Keratinocyte (primary cell): ENCODE results near the gene STAC3. TPM values are rescaled to one million over a fixed set of nuclear protein-coding genes. Genes with fewer than 3 reads are reported as not detected.

Source experiments
- DNase-seq: peaks from one replicate; pipeline ENCODE4 v3.0.0-alpha.2; 2011; ENCODE audit warnings: low read depth, missing footprints, low spot score
- FAIRE-seq: peaks from 2 replicates; lab custom pipeline; 2011; peaks lifted over from hg19 to GRCh38; lab: Jason Lieb, UNC
- H2AFZ ChIP-seq: 2 replicates; pipeline ENCODE4 v1.6.0; 2012; ENCODE audit warnings: low read length, control low read depth, inconsistent platforms; ENCODE audit not compliant: control insufficient read depth
- H3K27ac ChIP-seq: 2 replicates; pipeline ENCODE4 v1.5.1; 2011; ENCODE audit warnings: low read length; ENCODE audit not compliant: control insufficient read depth, insufficient read depth
- H3K27me3 ChIP-seq: 3 replicates; pipeline ENCODE4 v1.6.0; 2011; ENCODE audit warnings: low read length; ENCODE audit not compliant: control insufficient read depth, insufficient read depth; ENCODE audit errors: extremely low read depth
- H3K36me3 ChIP-seq, 2 experiments: 2 replicates in 1 of 2; 3 replicates in 1 of 2; pipeline ENCODE4 v1.5.1; 2011; ENCODE audit warnings: low read length in 2 of 2, mild to moderate bottlenecking in 1 of 2; ENCODE audit not compliant: control insufficient read depth in 2 of 2, insufficient read depth in 2 of 2; ENCODE audit errors: extremely low read depth in 1 of 2
- H3K4me1 ChIP-seq: 3 replicates; pipeline ENCODE4 v1.5.1; 2011; ENCODE audit warnings: low read length; ENCODE audit not compliant: control insufficient read depth, insufficient read depth; ENCODE audit errors: extremely low read depth
- H3K4me2 ChIP-seq: 3 replicates; pipeline ENCODE4 v1.6.0; 2011; ENCODE audit warnings: low read depth, low read length; ENCODE audit not compliant: control insufficient read depth, insufficient read depth; ENCODE audit errors: extremely low read depth
- H3K4me3 ChIP-seq, 3 experiments: fragments of 200-600 bp in 1 of 3; sonication (generic) in 1 of 3; 2 replicates in 2 of 3; 3 replicates in 1 of 3; pipeline ENCODE4 v1.5.1; 2011 to 2016; ENCODE audit warnings: low read length in 3 of 3, mild to moderate bottlenecking in 3 of 3, control low read depth in 2 of 3, inconsistent platforms in 1 of 3, low read depth in 1 of 3, mixed read lengths in 1 of 3, mixed run types in 1 of 3, moderate library complexity in 1 of 3; ENCODE audit not compliant: control insufficient read depth in 2 of 3, insufficient read depth in 2 of 3; ENCODE audit errors: extremely low read depth in 1 of 3
- H3K79me2 ChIP-seq: 2 replicates; pipeline ENCODE4 v1.6.0; 2012; ENCODE audit warnings: low read length; ENCODE audit not compliant: control insufficient read depth, insufficient read depth
- H3K9ac ChIP-seq: 3 replicates; pipeline ENCODE4 v1.6.0; 2011; ENCODE audit warnings: low read length; ENCODE audit not compliant: control insufficient read depth, insufficient read depth; ENCODE audit errors: extremely low read depth
- H3K9me1 ChIP-seq: 3 replicates; pipeline ENCODE4 v1.6.0; 2011; ENCODE audit warnings: low read length; ENCODE audit not compliant: control insufficient read depth, insufficient read depth; ENCODE audit errors: extremely low read depth
- H3K9me3 ChIP-seq: 2 replicates; pipeline ENCODE4 v1.5.1; 2012; ENCODE audit warnings: low read depth, low read length; ENCODE audit not compliant: control insufficient read depth
- H4K20me1 ChIP-seq: 3 replicates; pipeline ENCODE4 v1.6.0; 2011; ENCODE audit warnings: low read length; ENCODE audit not compliant: control insufficient read depth, insufficient read depth; ENCODE audit errors: extremely low read depth
- CTCF ChIP-seq, 3 experiments: IDR thresholded peaks in 1 of 3; conservative IDR thresholded peaks in 1 of 3; optimal IDR thresholded peaks in 1 of 3; 2 replicates in 2 of 3; 3 replicates in 1 of 3; pipeline versions ENCODE3 to v1.5.1; 2011; ENCODE audit warnings: low read length in 3 of 3, mild to moderate bottlenecking in 3 of 3, moderate library complexity in 2 of 3, control low read depth in 1 of 3, inconsistent platforms in 1 of 3; ENCODE audit not compliant: insufficient read depth in 2 of 3; ENCODE audit errors: extremely low read depth in 1 of 3
- EZH2 ChIP-seq: IDR thresholded peaks from one replicate; pipeline ENCODE4 v1.6.1; 2012; ENCODE audit warnings: inconsistent platforms, mild to moderate bottlenecking, low read length, moderate library complexity
- dilution Hi-C: fragments of 300-500 bp; cut with MboI; formaldehyde crosslinking; loops from one replicate; pipeline ENCODE4 v1.7.0; 2020; ENCODE audit warnings: low sequenced_read_pairs; ENCODE audit not compliant: extremely low pct_ligation_motif_present
- polyA plus RNA-seq, 5 experiments: library from polyadenylated mRNA; depleted of rRNA in 3 of 5; stranded (reverse) in 3 of 5; stranded (forward) in 1 of 5; unstranded in 1 of 5; fragments of >200 nt; gene quantifications; 1 replicate in 1 of 5; 2 replicates in 3 of 5; 3 replicates in 1 of 5; pipeline versions ENCODE4 v1.2.1 to v1.2.3, GENCODE V29; 2011 to 2012; ENCODE audit warnings: missing spikeins in 2 of 5, low read depth in 1 of 5, low replicate concordance in 1 of 5

STAC3 gene
- polyA plus RNA-seq, 1 donor (not counting 4 experiments of a cell fraction or from before 2014, with no cell fraction given) = 0.94 TPM

GRCh38 chr12:57229046-57229633 lies 21.8 kb downstream of the STAC3 start:
- H4K20me1 ChIP-seq = no peaks in the 10 kb centered on the region
- peaks cover 24 to 32% of the 10 kb centered on the region in 2 experiments for H3K36me3 ChIP-seq
- H3K27ac ChIP-seq = peak overlapping the region; percentile 94
- no peaks in the 10 kb centered on the region for H3K9me1 ChIP-seq
- TF ChIP-seq EZH2 (no peak), CTCF (optimal IDR thresholded peaks at IDR 0.05 in 1 of 3, IDR thresholded peaks at IDR 0.05 in 1 of 3, conservative IDR thresholded peaks at IDR 0.05 in 1 of 3; ENCODE audit: extremely low read depth in 1 of 3, insufficient read depth in 2 of 3, low read length in 3 of 3) (peak in 1 of 3 experiments; percentile 8)
- H3K4me3 ChIP-seq = peak overlapping the region; percentile 63 to 97 (median 72)
- no peaks in the 10 kb centered on the region for H3K27me3 ChIP-seq
- no peaks in the 10 kb centered on the region for H3K9me3 ChIP-seq
- H3K9ac ChIP-seq = peak overlapping the region; percentile 98
- peak overlapping the region; percentile 96 for H3K4me2 ChIP-seq
- FAIRE-seq = no peak
- DNase-seq = no peak
- H2AFZ ChIP-seq = peak overlapping the region; percentile 54
- H3K4me1 ChIP-seq = peaks cover 30% of the 10 kb centered on the region
- dilution Hi-C loops = no loop called here
- peaks cover 25% of the 10 kb centered on the region for H3K79me2 ChIP-seq

GRCh38 chr12:57227315-57228115 lies 23.5 kb downstream of the STAC3 start:
- no peak for DNase-seq
- no peak overlapping the region for H3K4me2 ChIP-seq
- no peak for FAIRE-seq

More at GRCh38 chr12:57227315-57228115, 23.5 kb downstream of the STAC3 start:
- H3K79me2 ChIP-seq = peaks cover 25% of the 10 kb centered on the region
- H2AFZ ChIP-seq = no peak overlapping the region
- no peaks in the 10 kb centered on the region for H3K9me1 ChIP-seq
- no peak for TF ChIP-seq CTCF (optimal IDR thresholded peaks at IDR 0.05 in 1 of 3, IDR thresholded peaks at IDR 0.05 in 1 of 3, conservative IDR thresholded peaks at IDR 0.05 in 1 of 3; ENCODE audit: extremely low read depth in 1 of 3, insufficient read depth in 2 of 3, low read length in 3 of 3)
- no peak for TF ChIP-seq EZH2
- H3K9me3 ChIP-seq = no peaks in the 10 kb centered on the region
- H3K27ac ChIP-seq = no peak overlapping the region
- dilution Hi-C loops = no loop called here
- H3K4me1 ChIP-seq = peaks cover 20% of the 10 kb centered on the region
- H3K27me3 ChIP-seq = no peaks in the 10 kb centered on the region
- no peak overlapping the region for H3K9ac ChIP-seq
- peaks cover 8 to 16% of the 10 kb centered on the region in 2 experiments for H3K36me3 ChIP-seq
- no peaks in the 10 kb centered on the region for H4K20me1 ChIP-seq
- no peak overlapping the region for H3K4me3 ChIP-seq
